Measurements from ENCODE around the gene ITPRID2.

DNA sequence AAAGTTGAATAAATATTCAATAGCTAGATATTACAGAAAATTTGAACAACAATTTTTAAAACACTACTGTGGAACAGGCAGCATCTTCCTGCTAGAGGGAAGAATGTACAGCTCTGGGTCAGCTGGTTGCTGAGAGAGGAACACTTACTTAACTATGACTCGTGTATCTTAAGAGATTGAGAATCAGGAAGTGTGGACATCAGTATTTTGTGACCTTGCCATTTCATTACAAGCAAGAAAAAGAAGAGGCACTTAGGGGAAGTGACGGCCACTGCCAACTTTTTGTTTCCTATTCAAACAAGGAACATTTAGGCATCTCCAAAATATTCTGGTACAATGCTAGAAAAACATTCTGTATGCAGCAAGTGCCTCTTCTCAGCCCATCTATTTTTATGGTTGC, 45.9 kb downstream of the ITPRID2 start:
- TF ChIP-seq, protein P1, sequence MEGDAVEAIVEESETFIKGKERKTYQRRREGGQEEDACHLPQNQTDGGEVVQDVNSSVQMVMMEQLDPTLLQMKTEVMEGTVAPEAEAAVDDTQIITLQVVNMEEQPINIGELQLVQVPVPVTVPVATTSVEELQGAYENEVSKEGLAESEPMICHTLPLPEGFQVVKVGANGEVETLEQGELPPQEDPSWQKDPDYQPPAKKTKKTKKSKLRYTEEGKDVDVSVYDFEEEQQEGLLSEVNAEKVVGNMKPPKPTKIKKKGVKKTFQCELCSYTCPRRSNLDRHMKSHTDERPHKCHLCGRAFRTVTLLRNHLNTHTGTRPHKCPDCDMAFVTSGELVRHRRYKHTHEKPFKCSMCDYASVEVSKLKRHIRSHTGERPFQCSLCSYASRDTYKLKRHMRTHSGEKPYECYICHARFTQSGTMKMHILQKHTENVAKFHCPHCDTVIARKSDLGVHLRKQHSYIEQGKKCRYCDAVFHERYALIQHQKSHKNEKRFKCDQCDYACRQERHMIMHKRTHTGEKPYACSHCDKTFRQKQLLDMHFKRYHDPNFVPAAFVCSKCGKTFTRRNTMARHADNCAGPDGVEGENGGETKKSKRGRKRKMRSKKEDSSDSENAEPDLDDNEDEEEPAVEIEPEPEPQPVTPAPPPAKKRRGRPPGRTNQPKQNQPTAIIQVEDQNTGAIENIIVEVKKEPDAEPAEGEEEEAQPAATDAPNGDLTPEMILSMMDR (IDR thresholded peaks at IDR 0.05), result no peak
- TF ChIP-seq POLR2A (IDR thresholded peaks at IDR 0.05), result no peak

Measured in body of pancreas (tissue), 4 donors.